22Rv1 (cell line): ENCODE data around the gene CXCL1.

Experiments
- ZFX ChIP-seq: fragments of 450-650 bp; IDR thresholded peaks from 2 replicates; pipeline ENCODE4 v1.6.1; 2017; ENCODE audit warnings: antibody characterized with exemption, borderline replicate concordance
- TF ChIP-seq, protein P1 (sequence below): fragments of 450-650 bp; IDR thresholded peaks from 2 replicates; pipeline ENCODE4 v1.5.1; 2017; ENCODE audit warnings: mild to moderate bottlenecking

DNA sequence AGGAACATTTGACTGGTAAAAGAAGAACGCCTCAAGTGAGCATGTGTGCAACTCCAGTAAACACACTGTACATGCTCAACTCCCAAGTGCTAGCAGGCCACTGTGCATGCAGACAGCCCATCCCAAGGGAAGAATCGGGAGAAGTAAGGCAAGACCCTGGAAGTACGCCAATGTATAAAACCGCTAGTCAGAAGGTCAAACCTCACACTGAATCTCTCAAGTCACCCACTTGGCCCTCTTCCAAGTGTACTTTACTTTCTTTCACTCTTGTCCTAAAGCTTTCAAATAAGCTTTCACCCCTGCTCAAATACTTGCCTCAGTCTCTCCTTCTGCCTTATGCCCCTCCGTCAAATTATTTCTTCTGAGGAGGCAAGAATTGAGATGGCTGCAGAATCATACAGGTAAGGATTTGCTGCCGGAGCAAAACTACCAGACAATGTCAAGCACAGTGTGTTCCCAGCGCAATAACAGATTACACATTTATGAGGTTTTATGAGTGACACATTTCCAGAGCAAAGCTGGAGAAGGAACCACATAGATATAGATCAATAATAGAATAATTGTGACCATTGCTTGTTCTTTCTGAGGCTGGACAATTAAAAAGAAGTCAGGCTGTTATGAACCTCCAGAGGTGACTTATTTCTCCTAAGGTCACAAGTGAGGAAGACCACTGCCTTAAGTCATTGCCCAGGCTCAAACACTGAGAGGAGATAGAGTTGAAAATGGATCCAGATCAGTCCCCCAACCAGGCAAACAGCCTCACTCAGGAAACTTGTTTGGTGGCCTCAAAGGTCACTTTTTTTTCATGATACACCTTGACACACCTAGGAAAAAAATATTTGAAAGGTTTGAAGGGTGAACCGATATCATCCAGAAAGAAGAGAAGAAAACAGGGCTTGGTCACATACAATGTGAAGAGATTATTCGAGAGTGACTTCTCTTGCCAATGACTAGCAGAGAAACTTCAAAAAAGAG lies 26.3 kb downstream of the CXCL1 start:
- no peak for TF ChIP-seq ZFX
- TF ChIP-seq, protein P1, sequence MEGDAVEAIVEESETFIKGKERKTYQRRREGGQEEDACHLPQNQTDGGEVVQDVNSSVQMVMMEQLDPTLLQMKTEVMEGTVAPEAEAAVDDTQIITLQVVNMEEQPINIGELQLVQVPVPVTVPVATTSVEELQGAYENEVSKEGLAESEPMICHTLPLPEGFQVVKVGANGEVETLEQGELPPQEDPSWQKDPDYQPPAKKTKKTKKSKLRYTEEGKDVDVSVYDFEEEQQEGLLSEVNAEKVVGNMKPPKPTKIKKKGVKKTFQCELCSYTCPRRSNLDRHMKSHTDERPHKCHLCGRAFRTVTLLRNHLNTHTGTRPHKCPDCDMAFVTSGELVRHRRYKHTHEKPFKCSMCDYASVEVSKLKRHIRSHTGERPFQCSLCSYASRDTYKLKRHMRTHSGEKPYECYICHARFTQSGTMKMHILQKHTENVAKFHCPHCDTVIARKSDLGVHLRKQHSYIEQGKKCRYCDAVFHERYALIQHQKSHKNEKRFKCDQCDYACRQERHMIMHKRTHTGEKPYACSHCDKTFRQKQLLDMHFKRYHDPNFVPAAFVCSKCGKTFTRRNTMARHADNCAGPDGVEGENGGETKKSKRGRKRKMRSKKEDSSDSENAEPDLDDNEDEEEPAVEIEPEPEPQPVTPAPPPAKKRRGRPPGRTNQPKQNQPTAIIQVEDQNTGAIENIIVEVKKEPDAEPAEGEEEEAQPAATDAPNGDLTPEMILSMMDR, result no peak
